ENCODE data around the gene DPF3.

DPF3 gene

GRCh38 chr14:72742838-72743195 lies 151.1 kb downstream of the DPF3 start:
- DNase-seq (ENCODE audit: low spot score), result no peak

- DNase-seq (ENCODE audit: low spot score), result peak; percentile 26
Observed at GRCh38 chr14:72742118-72742837, 151.6 kb downstream of the DPF3 start.

- no peak for DNase-seq (ENCODE audit: low spot score)
Observed at GRCh38 chr14:72741826-72742117, 152.1 kb downstream of the DPF3 start.

- DNase-seq (ENCODE audit: low spot score), result no peak
Observed at GRCh38 chr14:72740966-72741825, 152.7 kb downstream of the DPF3 start.

GRCh38 chr14:72740504-72740961 lies 153.4 kb downstream of the DPF3 start:
- no peak for DNase-seq (ENCODE audit: low spot score)

GRCh38 chr14:72739446-72740405 lies 154.2 kb downstream of the DPF3 start:
- DNase-seq (ENCODE audit: low spot score), result no peak

- DNase-seq (ENCODE audit: low spot score), result no peak
Observed at GRCh38 chr14:72738161-72738611, 155.7 kb downstream of the DPF3 start.

GRCh38 chr14:72737560-72737943 lies 156.3 kb downstream of the DPF3 start:
- no peak for DNase-seq (ENCODE audit: low spot score)

- no peak for DNase-seq (ENCODE audit: low spot score)
Observed at GRCh38 chr14:72736786-72737559, 156.9 kb downstream of the DPF3 start.

- DNase-seq (ENCODE audit: low spot score), result no peak
Observed at GRCh38 chr14:72736308-72736707, 157.6 kb downstream of the DPF3 start.

GRCh38 chr14:72732022-72732780 lies 161.7 kb downstream of the DPF3 start:
- DNase-seq (ENCODE audit: low spot score), result no peak

GRCh38 chr14:72731252-72732020 lies 162.5 kb downstream of the DPF3 start:
- DNase-seq (ENCODE audit: low spot score), result peak; percentile 70

GRCh38 chr14:72730468-72730867 lies 163.4 kb downstream of the DPF3 start:
- DNase-seq (ENCODE audit: low spot score), result no peak

GRCh38 chr14:72726444-72726843 lies 167.5 kb downstream of the DPF3 start:
- peak; percentile 69 for DNase-seq (ENCODE audit: low spot score)

GRCh38 chr14:72723858-72724530 lies 169.9 kb downstream of the DPF3 start:
- no peak for DNase-seq (ENCODE audit: low spot score)

- no peak for DNase-seq (ENCODE audit: low spot score)
Observed at GRCh38 chr14:72722201-72722785, 171.6 kb downstream of the DPF3 start.

- no peak for DNase-seq (ENCODE audit: low spot score)
Observed at GRCh38 chr14:72721083-72721482, 172.8 kb downstream of the DPF3 start.

GRCh38 chr14:72717220-72717619 lies 176.7 kb downstream of the DPF3 start:
- no peak for DNase-seq (ENCODE audit: low spot score)

- no peak for DNase-seq (ENCODE audit: low spot score)
Observed at GRCh38 chr14:72716476-72716875, 177.4 kb downstream of the DPF3 start.
